ENCODE data around the gene C1orf74.

The C1orf74 gene

DNA sequence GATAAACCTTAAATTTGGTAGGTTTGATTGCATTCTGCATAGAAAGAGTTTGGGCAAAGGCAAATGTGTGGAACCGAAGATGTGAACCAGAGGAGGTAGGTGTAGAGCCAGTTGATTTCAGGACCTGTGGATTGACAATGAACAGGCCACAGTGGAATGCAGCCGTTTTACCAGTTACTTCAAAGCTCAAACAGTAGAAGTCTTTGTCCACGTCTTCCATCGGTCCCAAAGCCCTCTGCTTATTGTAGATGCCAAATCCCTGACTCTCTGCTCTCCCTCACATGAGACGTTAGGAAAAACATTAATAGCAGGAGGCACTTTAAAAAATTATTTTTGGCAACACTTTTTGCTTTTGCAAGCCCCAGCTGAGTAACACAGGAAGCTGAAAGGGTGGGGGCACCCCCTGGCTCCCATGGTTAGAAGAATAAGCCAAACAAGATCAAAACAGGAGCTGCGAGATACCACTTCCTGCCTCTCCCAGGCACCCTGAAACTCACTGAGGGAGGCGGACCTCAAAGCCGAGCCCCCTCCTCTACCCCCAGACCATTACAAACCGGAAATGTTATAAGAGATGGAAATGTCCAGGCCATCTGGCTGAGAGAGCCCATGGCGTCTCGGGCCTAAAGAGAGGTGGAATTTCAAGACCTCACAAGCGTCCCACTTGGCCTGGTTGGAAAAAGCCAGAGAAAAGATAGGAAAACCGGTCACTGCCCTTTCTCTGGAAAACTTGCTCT lies 15.0 kb downstream of the C1orf74 start:
- no peak for DNase-seq

DNA sequence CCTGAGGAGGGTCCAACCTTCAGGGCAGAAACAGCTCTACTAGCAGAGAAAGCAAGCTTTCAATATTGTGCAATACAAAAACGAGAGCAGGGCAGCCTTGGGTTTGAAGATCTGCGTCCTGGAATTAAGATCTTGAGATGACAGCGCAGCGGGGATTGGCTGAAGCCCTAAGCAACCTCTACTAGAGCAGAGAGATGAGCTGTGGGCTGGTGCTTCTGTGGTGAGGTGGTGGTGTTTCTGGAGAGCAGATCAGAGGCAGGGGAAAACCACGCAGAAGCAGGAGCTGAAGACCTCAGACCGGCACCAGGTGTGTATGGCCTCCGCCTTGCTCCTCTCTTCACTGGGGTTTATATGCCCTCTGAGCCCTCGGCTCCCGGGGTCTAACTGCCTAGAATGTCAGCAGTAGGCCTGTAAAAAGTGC lies 16.0 kb downstream of the C1orf74 start:
- DNase-seq, result no peak

DNA sequence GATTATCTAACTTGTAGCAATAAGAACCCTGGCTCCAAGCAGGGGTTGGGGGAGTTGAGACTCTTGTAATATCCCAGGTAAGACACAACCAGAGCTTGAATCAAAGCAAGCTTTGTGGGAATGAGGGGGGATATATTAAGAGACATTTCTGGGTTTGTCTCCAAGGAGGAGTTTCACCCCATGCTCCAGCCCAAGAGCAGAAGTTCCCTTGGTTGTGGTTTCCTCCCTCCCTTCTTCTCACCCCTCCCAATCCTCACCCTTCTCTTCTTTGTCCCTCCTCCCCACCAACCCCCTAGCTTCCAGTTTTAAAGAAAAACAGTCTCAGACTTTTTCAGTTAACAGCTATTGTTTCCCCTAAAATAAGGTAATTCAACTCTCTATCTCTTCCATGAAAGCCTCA lies 16.7 kb downstream of the C1orf74 start:
- no peak for DNase-seq

DNA sequence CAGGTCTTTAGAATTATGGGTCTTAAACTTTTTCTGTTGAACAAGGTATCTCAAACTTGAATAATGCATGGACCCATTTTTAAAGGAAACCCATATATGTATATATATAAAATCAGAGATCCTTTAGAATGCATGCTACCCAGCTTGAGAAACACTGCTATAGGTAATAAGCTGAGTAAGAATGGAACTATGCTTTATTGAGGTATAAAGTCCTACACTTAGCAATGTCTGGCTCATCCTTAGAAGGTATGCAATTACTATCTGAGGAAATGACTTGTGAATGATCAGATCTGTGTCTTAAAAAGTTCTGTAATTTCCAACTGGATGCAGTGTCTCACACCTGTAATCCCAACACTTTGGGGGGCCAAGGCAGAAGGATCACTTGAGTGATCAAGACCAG lies 17.3 kb downstream of the C1orf74 start:
- no peak for DNase-seq

DNA sequence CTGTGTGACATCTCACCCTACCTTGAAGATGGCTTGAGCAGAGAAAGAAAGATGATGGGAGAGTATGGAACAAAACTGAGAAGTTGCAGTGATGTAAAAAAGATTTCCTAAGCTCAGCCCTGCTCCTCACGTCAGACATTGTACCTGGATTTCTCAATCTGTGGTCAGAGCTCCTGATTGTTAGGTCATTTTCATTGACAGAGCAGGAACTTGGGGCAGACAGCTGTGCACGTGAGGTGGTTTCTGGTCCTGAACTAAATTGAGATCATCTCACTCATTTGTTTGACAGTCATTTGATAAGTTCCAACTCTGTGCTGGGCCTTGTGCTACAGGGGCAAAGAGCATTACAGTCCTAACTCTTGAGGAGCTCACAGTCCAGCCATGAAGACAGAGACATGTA lies 18.3 kb downstream of the C1orf74 start:
- no peak for DNase-seq

DNA sequence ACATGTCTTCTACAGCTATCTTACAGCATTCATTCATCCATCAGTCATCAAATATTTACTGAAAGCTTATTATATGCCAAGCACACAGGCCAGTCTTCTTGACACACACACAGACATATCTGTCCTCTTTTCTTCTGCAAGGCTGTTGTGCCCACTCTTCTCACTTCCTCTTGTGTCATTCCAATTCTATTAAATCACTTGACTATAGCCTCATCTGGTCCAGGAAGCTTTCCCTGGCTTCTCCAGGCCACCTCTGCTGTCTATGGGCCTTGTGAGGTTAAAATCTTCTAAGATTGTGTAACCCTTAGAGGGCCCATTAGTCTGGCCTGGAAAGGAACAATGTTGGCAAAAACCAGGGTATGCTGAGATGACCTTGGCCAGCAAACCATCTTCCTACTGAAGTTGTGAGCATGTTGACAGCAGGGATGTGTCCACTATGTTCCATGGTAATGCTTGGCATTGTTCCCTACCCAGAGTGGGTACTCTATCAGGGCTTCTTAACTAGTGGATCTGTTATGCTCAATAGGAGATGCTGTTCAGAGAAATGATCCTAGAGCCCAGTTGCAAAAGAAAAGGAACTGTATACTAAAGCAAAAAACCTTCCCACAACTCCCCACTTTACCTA lies 23.2 kb downstream of the C1orf74 start:
- DNase-seq, result no peak

DNA sequence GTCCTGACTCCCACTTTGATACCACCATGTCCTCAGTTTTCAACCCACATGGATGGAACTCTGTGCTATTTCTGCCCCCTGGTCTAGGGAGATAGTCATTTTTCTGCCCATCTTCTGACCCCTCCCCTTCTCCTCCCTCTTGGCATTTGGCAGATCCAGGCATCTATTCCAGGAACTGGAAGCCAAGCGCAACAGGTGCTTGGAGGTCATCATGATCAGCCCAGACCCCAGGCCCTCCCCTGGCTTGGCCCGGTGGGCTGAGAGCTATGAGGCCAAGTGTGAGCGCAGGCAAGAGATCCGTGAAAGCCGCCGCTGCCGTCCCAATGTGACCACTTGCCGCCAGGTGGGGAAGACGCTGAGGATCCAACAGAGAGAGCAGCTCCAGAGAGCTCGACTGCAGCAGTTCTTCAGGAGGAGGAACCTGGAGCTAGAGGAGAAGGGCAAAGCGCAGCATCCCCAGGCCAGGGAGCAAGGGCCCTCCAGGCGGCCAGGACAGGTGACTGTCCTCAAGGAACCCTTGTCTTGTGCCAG lies 24.5 kb downstream of the C1orf74 start:
- no peak for DNase-seq

DNA sequence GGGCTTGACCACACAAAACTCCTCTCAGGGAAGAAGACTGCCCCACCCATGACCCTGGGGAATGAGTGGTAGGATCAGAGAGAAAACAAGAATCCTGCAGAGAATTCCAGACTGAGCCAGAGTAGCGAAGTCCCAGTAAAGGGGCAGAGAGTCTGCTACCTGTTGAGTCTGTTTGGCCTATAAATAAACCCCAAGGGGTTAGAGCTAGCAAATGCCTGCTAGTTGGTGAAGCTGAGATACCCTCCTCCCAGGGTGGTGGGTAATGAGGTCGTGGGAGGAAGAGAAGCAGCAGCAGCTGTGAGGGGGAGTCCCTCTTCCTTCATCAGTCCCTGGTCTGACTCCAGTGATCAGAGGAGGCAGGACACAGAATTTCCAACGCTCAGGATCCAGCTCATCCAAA lies 26.0 kb downstream of the C1orf74 start:
- no peak for DNase-seq

DNA sequence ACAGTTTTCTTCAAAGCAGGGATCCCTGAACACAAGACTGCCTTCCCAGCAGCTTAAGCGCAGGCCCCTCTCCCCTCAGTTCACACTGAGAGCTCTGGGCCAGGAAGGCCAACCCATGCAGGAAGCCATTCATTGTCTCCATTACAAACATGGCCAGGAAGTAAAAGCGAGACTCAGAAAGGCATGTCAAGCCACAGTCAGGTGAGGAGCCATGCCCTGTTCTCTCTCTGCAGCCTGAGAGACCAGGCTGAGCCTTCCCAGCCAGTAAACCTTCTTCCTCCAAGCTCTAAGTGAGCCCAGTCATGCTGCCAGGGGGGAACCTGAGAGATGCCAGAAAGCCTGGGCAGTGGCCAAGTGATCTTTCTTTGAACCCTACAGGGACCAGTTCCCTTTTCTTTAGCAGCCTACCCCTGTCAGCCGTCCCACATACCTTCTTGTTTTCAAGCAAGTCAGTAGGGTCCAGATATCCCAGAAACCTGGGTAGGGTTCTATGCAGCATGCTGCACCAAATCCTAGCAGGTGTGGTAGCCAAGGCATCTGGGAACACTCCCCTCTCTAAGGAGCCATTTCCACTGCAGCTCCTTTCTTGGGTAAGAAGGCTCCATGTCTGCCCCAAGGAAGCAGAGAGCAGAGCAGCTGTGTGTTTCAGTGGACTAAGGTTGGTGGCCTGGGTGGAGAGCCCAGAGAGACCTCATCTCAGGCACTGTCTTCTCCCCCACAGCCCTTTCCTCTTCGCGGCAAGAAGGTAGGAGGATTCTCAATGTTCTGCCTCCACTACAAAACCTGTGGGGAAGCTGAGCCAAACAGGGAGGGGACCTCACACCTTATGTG lies 27.5 kb downstream of the C1orf74 start:
- no peak for DNase-seq

DNA sequence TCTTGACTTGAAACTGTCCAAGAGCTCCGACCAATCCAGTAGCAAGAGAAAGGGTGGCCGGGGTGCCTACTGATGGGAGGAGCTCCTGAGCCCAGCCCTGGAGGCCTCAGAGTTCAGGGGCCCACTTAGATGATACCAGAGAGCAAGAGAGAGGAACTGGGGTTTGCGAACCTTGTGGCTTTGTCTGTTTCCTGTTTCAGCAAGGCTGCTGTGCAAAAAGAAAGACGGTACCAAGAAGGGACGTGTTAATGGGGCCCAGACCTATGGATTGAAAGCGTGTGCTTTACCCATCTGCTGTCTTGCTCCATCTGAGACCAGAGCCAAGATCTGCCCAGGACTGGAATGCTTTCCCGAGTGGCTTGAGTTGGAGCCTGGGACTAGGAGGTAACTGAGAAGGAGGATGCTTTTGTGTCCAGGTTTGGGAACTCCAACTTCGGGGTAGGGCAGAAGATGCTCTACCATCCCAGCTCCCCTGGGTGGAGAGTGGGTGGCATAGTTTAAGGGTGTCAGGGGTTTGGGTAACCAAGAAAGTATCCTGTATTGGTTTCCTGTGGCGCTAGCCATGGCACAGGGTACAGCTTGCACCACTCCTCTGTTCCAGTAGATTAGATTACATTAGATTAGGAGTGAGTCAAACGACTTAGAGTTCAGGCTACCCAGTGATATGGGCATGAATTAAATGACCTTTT lies 28.3 kb downstream of the C1orf74 start, which contains the start of gene TRAF3IP3:
TSS of gene TRAF3IP3 (plus strand) at position 128 of the 689 bp plus-strand sequence. CDS start 3,987 bp downstream, outside the sequence.
- no peak for DNase-seq

DNA sequence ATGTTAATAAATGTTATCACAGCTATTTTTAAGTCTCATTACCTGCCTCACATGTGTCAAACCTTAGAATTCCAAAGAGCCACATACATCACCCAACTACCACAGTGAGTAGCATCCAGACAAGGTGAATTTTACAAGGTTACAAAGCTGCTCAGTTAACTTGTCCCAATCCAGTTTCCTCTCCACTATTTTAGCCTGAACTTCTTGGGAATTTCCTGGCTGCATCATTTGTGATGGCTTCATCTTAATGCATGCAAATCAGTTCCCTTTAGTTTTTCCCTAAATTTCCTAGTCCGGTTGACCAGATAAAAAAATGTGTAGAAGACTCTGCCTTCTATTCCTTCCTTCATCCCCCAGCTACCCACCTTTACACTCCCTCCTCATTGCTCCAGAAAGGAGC lies 29.1 kb downstream of the C1orf74 start:
- no peak for DNase-seq

DNA sequence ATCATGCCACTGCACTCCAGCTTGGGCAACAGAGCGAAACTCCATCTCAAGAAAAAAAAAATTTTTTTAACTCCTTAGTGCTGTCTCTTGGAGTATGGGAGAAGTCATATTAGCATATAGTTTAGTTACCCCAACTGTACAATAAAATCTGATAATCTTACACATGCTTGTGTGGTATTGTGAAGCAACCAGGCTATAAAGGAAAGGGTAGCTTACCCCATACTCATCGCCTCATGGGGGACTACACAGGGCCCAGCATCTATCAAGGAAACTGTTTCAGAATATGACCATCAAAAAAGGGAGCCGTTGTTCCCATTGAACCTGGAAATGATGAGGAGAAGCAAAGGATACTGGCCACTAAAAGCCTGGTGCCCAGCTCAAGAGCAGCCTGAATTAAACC lies 31.5 kb downstream of the C1orf74 start:
- no peak for DNase-seq

DNA sequence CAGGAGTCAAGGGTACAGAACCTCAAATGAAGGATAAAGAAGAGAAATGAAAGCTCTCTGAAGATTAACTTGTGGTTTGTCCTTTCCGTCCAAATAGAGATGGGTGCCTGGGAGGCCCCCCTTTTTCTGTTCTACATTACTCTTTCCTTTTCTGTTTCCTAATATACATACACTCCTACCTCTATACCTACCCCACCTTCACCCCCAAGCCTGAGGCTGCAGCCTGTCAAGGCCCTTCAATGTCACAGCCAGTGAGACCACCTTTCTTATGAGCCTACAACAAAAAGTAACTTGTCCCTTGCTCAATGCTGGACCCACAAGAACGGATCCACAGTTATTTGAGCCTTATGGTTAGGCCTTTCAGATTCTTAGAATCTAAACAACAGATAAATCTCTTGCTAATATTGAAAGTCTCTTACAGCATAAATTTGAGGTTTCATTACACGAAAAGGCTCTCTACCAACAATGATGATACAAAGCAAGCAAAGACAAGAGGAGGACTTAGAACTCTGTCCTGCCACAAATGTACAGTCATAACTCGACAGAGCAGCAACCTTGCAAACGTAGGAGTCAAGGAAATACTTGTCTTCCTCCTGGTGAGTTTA lies 32.6 kb downstream of the C1orf74 start:
- DNase-seq, result no peak

DNA sequence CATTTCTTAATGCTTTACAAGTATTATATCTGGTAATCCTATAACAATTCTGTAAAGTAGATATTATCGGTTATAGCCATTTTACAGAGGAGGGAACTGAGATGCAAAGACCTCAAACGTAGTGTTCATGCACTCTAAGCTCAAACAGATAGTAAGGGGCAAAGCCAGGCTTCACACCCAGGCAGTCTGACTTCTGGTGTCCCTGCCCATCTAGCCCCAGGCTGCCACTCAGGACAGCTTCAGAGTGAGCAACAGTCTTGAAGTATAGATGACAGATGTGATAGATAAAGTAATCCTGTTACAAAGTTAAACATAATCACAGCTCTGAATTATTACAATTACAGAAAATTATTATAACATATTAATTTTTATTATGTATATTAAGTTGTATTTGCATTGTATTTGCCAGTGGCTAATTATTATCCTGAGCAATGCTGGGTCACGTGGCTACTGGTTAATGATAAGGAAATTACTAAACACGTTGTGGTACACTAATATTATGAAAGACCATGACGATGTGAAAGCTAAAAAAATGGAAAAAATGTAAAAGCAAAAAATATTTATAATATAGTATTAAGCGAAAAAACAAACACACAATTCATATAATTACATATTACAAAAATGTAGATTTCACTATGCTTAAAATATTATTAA lies 34.6 kb downstream of the C1orf74 start:
- DNase-seq, result no peak

DNA sequence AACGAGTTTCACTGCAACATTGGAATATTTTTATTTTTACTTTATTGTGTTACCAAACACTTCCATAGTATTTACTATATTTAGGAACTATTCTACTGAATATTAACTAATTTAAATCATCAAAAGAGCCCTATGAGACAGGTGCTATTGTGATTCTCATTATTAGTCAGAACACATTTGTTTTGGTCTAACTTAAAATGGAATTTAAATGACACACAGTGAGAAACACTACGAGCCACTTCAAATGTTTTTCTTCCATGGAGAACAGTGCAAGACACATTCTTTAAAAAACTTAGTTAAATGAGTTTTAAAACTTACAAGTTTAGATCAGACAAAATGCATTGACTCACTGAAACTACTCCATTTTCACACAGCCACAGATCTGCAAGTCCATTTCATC lies 35.2 kb downstream of the C1orf74 start:
- DNase-seq, result no peak

DNA sequence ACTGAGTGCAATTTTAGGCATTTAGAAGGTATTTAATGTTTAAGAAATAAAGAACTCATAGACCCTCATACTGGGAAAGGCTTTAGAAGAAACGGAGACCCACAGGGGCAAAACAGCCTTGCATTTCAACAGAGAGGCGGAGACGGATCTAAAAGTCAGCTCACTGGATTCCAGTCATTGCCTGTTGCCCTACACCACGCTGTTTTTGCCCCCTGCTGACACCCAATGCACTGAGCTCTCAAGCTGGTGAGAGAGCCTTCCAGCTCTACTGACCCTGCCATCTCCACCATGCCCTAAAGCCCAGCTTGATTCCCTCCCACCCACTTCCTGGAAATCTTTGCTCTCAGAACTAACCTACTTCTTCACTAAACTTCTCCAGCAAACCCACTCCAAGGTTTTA lies 35.7 kb downstream of the C1orf74 start:
- no peak for DNase-seq

DNA sequence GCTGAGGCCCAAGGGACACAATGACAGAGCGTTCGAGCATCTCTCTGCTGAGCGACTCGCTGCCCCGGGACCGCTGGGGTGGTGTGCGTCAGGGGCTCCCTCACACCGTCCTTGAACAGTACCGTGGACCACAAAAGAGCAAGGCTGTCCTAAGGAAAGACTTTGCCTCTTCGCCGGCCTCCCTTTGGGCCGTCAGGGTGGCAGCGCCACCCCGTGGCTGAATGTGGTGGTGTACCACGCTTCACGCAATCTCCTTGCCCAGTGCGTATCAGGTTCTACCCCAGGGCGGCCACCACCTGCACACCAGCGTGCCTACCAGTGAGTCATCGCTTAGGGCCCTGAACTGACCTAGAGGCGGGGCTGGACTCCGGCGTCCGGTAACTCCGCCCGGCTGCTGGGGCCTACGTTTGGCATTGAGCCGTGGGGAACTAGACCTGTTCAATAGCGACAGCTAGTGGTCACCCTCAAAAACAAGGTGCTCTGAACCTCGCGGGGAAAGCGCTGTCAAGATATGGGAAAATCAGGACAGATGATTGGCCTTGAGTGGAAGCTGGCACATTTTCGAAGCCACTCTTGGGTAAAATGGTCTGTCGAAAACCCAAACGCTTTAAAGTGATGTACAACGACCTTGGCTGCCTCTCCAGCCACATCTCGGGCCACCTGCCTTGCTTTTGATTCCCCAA lies 36.6 kb downstream of the C1orf74 start:
- DNase-seq, result no peak

DNA sequence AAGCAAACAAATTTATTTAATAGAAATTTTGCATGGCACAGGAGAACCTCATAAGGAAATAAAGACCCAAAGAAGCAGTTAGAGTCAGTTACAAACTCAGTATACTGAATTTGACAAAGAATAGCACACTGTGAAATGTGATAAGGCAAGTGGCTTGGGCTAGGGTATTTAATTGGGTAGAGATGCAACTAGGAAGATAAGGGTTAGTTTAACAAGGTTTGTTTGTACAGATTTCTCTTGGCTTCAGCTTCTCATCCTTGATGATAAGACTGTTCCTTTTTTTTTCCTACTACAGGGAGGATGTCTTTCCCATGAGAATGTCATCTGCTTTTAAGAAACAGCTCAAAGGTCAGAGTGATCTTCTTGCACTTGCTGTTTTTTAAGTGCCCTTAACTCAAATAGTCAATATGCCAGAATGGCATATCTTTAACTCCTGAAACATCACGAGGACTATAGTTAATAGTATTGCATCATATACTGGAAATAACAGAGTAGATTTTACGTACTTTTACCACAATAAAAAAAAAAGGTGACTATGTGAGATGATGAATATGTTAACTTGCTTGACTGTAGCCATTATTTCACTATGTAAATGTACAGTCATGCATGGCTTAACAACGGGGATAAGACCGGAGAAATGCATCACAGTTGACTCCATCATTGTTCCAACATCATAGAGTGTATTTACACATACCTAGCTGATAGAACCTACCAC lies 37.8 kb downstream of the C1orf74 start:
- DNase-seq, result no peak

DNA sequence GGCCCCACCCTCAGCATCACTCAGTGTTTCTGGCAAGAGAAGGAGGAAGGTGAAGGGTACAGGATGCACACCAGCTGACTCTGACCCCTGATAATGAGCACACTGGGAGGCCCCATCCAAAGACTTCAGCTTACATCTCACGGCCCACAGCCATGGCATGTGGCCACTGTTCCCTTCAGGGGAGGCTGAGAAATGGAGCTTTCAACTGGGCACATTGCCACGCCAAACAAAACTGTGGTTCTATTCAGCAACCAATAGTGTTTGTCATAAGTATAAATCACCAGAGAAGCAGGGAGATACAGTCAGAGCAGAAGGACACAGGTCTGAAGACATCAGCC lies 41.2 kb downstream of the C1orf74 start:
- DNase-seq, result no peak

DNA sequence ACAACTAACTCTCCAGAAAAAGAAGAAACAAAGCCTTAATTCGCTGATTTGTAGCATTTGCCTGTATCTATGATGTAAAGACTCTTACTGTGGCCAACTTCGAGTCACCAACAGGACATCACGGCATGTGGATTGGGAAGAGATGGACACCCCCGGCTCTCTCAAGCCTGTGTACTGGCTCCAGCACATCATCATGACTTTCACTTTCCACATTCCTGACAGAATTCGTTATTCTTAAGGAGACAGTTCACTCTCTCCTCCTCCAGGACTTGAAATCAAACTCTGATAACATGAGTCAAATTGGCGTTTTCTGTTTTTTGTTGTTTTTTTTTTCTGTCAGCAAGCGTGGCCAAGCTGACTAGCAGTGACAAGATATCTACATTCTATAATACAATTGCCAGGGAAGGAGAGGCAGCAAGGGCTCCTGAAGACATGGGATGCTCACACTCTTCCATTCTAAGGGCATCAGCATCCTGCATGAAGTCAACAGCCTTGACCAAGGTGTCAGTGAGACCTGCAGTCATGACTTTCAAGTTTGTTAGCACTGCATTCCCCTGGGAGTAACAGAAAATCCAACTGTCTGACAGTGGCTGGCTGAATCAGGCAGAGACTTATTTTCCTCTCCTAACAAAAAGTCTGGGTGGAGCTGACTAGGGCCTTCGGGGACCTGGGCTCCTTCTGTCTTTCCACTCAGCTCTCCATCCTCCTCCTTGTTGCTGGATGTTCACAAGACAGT lies 41.8 kb downstream of the C1orf74 start:
- no peak for DNase-seq

Data from DMS 273 treated with DMSO at 0.1 percent for 48 hours (cell line).